ENCODE measurements around the gene GJD3.
A peak's percentile ranks its signal among the peaks of the same experiment; 100 is the strongest.
"Not testable (repeated sequence)": the region's sequence is repeated elsewhere in the genome, so short reads cannot be mapped to it uniquely, and the experiment has no call there.

The GJD3 gene

DNA sequence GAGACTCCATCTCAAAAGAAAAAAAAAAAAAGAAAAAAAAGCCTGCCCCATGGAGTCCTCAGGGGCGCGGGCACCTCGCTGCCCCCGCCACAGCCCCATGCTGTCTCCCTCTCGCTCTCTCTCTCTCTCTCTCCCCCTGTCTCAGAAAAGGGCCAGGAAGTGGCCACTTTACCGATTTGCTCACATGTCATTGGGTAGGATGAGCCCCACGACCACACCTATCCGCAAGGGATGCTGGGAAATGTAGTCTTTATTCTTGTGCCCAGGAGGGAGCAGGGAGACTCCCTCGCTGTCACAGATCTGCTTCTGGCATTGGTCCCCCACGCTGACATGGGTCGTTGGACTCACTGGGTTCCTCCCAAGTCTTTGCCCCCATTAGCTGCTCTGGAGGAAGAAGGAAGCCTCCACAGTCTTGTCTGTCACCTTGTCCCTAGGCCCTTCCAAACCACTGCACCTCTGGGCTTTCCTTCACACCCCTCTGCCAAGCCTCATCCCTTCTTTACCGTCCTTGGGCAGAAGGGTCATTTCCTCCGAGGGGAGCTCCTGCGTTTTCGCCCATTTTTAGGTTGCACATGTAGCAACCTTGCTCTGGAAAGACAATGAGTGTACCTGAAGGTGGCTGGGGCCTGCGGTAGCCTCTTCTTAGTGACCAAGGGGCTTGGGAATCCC is 6.9 kb upstream of the GJD3 start:
- no peaks in the 10 kb centered on the region for H3K27me3 ChIP-seq (ENCODE audit: control insufficient read depth in 2 of 2, insufficient read depth in 2 of 2, low read length in 2 of 2)
- H3K27ac ChIP-seq (ENCODE audit: low read depth in 2 of 2, low read length in 2 of 2), result no peak overlapping the region

DNA sequence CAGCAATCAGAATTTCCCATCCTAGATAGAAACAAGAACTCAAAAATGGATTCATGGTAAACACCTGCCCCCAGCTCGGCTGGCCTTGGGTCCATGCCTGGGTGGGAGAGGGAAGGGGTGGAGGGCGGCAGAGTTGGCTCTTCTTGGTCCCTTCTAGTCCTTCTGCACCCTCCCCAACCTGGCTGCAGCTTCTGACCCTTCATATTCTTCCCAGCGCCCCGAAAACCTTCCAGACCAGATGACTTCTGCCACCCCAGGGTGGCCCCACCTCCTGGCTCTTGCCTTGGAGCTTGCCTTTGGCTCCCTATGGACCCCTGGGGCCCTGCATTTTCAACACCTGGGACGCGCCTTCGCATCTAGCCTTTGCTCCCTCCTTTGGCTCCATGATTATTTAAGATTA is 5.4 kb upstream of the GJD3 start:
- H3K27me3 ChIP-seq (ENCODE audit: control insufficient read depth in 2 of 2, insufficient read depth in 2 of 2, low read length in 2 of 2), result no peaks in the 10 kb centered on the region
- no peaks in the 10 kb centered on the region for H3K9me3 ChIP-seq (ENCODE audit: control insufficient read depth in 2 of 2, low read length in 2 of 2)
- no peaks in the 10 kb centered on the region for H3K36me3 ChIP-seq (ENCODE audit: control insufficient read depth in 2 of 2, insufficient read depth in 2 of 2, low read length in 2 of 2)
- H3K27ac ChIP-seq (ENCODE audit: low read depth in 2 of 2, low read length in 2 of 2), result no peak overlapping the region
- no peaks in the 10 kb centered on the region for H3K4me1 ChIP-seq (ENCODE audit: control insufficient read depth in 2 of 2, insufficient read depth in 2 of 2, low read length in 2 of 2)
- H3K9ac ChIP-seq (ENCODE audit: low read depth in 1 of 2, low read length in 2 of 2), result no peak overlapping the region
- no peak overlapping the region for H3K4me3 ChIP-seq (ENCODE audit: low read length in 2 of 2)

More for the DNA sequence above, 6.9 kb upstream of the GJD3 start:
- Histone ChIP-seq H3K9ac (ENCODE audit: low read depth in 1 of 2, low read length in 2 of 2) (no peak overlapping the region), H3K4me1 (ENCODE audit: control insufficient read depth in 2 of 2, insufficient read depth in 2 of 2, low read length in 2 of 2) (no peaks in the 10 kb centered on the region), H3K4me3 (ENCODE audit: low read length in 2 of 2) (no peak overlapping the region), H3K36me3 (ENCODE audit: control insufficient read depth in 2 of 2, insufficient read depth in 2 of 2, low read length in 2 of 2) (no peaks in the 10 kb centered on the region), H3K9me3 (ENCODE audit: control insufficient read depth in 2 of 2, low read length in 2 of 2) (no peaks in the 10 kb centered on the region)

DNA sequence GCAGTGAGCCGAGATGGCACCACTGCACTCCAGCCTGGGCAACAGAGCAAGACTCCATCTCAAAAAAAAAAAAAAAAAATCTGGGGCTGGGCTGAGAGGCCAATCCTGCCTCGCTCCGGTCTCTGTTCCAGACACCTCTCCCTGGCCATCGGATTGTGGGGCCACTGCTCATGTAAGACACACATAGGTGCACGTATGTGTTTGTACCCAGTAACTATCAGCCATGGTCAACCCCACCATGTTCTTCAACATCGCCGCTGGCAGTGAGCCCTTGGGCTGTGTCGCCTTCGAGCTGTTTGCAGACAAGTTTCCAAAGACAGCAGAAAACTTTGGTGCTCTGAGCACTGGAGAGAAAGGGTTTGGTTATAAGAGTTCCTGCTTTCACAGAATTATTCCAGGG is 3.2 kb upstream of the GJD3 start:
- not testable (repeated sequence) for H3K36me3 ChIP-seq (ENCODE audit: control insufficient read depth in 2 of 2, insufficient read depth in 2 of 2, low read length in 2 of 2); H3K9me3 ChIP-seq (ENCODE audit: control insufficient read depth in 2 of 2, low read length in 2 of 2); H3K27ac ChIP-seq (ENCODE audit: low read depth in 2 of 2, low read length in 2 of 2)

DNA sequence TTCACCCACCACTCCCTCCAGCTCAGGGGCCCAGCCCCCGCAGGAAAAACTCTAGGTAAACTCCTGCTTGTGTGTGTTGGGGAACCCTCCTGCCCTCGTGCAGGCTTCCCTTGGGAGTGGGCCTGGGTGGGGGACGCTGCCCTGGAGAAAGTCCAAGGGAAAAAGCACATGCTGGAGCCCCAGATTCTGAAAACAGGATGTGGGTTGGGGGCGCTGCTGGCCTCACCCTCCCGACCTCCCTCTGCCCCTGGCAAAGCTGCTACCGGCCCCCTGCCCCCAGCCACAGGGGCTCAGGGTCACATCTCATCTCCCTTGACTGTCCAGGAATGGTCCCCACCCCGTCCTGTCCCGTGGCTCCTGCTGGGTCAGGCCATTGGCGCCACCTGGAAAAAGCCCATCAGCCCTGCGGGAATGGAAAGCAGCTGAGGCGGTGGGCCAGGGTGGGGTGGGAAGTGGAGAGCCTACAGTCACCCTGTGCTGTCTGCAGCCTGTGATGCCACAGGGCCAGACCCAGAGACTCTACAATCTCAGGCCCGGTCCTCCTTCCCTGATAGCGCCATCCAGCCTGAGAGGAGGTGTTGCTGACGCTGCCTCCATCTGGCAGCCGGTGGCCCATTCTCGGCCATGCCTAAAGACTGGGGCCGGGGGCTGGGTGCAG is 2.5 kb upstream of the GJD3 start:
- Histone ChIP-seq H3K36me3 (ENCODE audit: control insufficient read depth in 2 of 2, insufficient read depth in 2 of 2, low read length in 2 of 2) (no peaks in the 10 kb centered on the region), H3K4me1 (ENCODE audit: control insufficient read depth in 2 of 2, insufficient read depth in 2 of 2, low read length in 2 of 2) (peaks cover 12 to 13% of the 10 kb centered on the region in 2 donors), H3K27me3 (ENCODE audit: control insufficient read depth in 2 of 2, insufficient read depth in 2 of 2, low read length in 2 of 2) (peaks cover 0 to 3% of the 10 kb centered on the region in 2 donors), H3K4me3 (ENCODE audit: low read length in 2 of 2) (no peak overlapping the region), H3K9ac (ENCODE audit: low read depth in 1 of 2, low read length in 2 of 2) (no peak overlapping the region), H3K27ac (ENCODE audit: low read depth in 2 of 2, low read length in 2 of 2) (no peak overlapping the region), H3K9me3 (ENCODE audit: control insufficient read depth in 2 of 2, low read length in 2 of 2) (no peaks in the 10 kb centered on the region)

More for the DNA sequence above, 3.2 kb upstream of the GJD3 start:
- peaks cover 10 to 13% of the 10 kb centered on the region in 2 donors for H3K4me1 ChIP-seq (ENCODE audit: control insufficient read depth in 2 of 2, insufficient read depth in 2 of 2, low read length in 2 of 2)
- H3K9ac ChIP-seq (ENCODE audit: low read depth in 1 of 2, low read length in 2 of 2); H3K27me3 ChIP-seq (ENCODE audit: control insufficient read depth in 2 of 2, insufficient read depth in 2 of 2, low read length in 2 of 2); H3K4me3 ChIP-seq (ENCODE audit: low read length in 2 of 2): not testable (repeated sequence)

DNA sequence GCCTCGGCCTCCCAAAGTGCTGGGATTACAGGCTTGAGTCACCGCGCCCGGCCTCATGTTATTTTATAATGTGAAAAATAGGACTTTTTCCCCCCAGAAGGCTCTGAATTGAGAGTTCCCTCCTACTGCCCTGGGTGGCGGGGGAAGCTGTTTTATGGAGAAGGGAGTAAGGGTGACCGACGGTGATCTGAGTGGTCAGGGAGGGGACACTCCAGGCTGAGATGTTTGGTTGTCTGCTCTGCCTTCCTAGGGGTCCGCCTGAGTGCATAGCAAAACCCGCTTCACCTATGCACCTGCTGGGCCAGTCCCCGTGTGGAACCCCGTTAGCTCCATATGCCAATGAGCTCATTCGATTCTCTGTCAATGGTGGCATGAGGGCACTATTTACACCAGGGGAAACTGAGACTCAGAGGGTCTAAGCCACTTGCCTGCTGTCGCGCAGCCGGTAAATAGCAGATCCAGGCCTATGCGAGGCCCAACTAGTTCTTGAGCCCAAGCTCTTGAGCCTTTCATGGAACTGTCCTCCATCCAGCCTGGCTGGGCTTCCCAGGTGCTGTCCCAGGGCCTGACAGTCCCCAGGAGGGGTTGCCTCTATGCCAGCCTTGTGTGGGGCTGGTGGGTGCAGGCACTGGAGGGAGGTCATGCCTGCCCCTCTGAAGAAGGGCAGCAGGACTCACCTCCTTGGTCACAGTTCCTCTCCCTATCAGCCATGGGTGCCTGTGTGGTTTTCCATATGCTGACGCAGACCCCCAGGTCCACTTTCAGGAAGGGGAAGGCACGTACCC is 1.7 kb upstream of the GJD3 start:
- H3K36me3 ChIP-seq (ENCODE audit: control insufficient read depth in 2 of 2, insufficient read depth in 2 of 2, low read length in 2 of 2), result no peaks in the 10 kb centered on the region
- no peak overlapping the region for H3K4me3 ChIP-seq (ENCODE audit: low read length in 2 of 2)
- H3K27me3 ChIP-seq (ENCODE audit: control insufficient read depth in 2 of 2, insufficient read depth in 2 of 2, low read length in 2 of 2), result peaks cover 0 to 3% of the 10 kb centered on the region in 2 donors
- no peaks in the 10 kb centered on the region for H3K9me3 ChIP-seq (ENCODE audit: control insufficient read depth in 2 of 2, low read length in 2 of 2)
- peaks cover 12 to 13% of the 10 kb centered on the region in 2 donors for H3K4me1 ChIP-seq (ENCODE audit: control insufficient read depth in 2 of 2, insufficient read depth in 2 of 2, low read length in 2 of 2)
- no peak overlapping the region for H3K27ac ChIP-seq (ENCODE audit: low read depth in 2 of 2, low read length in 2 of 2)
- H3K9ac ChIP-seq (ENCODE audit: low read depth in 1 of 2, low read length in 2 of 2), result no peak overlapping the region

DNA sequence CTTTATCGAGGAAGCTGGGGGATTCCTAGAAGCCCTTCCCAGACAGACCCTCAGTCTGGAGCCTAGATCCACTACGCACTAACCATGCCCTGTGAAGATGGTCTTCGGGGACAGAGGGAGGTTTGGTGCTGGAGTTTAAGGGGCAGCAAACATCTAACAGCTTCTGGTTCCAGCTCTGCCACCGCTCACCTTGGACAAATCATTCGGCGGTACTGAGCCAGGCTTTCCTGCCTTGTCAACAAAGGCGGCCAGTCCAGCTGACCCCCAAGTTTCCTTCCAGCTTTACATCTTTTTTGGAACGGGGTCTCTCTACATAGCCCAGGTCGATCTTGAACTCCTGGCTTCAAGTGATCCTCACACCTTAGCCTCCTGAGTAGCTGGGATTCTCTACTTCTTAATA is 369 bp upstream of the GJD3 start:
- Histone ChIP-seq H3K9me3 (ENCODE audit: control insufficient read depth in 2 of 2, low read length in 2 of 2) (no peaks in the 10 kb centered on the region), H3K27me3 (ENCODE audit: control insufficient read depth in 2 of 2, insufficient read depth in 2 of 2, low read length in 2 of 2) (peaks cover 0 to 3% of the 10 kb centered on the region in 2 donors), H3K36me3 (ENCODE audit: control insufficient read depth in 2 of 2, insufficient read depth in 2 of 2, low read length in 2 of 2) (no peaks in the 10 kb centered on the region), H3K4me1 (ENCODE audit: control insufficient read depth in 2 of 2, insufficient read depth in 2 of 2, low read length in 2 of 2) (peaks cover 12 to 13% of the 10 kb centered on the region in 2 donors), H3K27ac (ENCODE audit: low read depth in 2 of 2, low read length in 2 of 2) (no peak overlapping the region), H3K9ac (ENCODE audit: low read depth in 1 of 2, low read length in 2 of 2) (no peak overlapping the region), H3K4me3 (ENCODE audit: low read length in 2 of 2) (no peak overlapping the region)

DNA sequence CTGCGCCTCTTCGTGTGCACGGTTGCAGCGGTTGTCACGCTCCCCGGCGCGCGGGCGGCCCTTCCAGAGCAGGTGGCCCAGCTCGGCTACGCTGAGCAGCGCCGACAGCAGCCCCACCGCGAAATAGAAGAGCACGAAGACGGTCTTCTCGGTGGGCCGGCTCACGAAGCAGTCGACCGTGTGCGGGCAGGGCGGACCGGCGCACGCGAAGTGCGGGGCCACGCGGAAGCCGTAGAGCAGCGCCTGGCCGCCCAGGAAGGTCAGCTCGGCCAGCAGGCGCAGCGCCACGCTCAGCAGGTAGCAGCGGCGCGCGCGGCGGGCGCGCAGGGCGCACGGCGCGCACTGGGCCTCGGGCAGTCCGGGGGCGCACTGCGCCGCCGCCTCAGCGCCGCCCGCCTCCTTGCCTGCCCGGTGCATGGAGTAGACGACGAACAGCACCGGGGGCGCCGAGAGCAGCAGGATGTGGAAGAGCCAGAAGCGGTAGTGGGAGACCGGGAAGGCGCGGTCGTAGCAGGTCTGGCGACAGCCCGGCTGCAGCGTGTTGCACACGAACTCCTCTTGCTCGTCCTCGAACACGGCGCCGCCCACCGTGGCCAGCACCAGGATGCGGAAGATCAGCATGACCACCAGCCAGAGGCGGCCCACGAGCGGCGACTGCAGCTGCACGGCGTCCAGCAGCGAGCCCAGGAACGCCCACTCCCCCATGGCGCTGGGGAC is 1.3 kb downstream of the GJD3 start:
- no peaks in the 10 kb centered on the region for H3K9me3 ChIP-seq (ENCODE audit: control insufficient read depth in 2 of 2, low read length in 2 of 2)
- peak overlapping the region; percentile 32 to 59 for H3K9ac ChIP-seq (ENCODE audit: low read depth in 1 of 2, low read length in 2 of 2)
- peak overlapping the region; percentile 63 to 73 for H3K4me3 ChIP-seq (ENCODE audit: low read length in 2 of 2)
- H3K4me1 ChIP-seq (ENCODE audit: control insufficient read depth in 2 of 2, insufficient read depth in 2 of 2, low read length in 2 of 2), result peaks cover 14 to 16% of the 10 kb centered on the region in 2 donors
- no peaks in the 10 kb centered on the region for H3K36me3 ChIP-seq (ENCODE audit: control insufficient read depth in 2 of 2, insufficient read depth in 2 of 2, low read length in 2 of 2)
- H3K27ac ChIP-seq (ENCODE audit: low read depth in 2 of 2, low read length in 2 of 2), result peak overlapping the region in 1 of 2 donors; percentile 43
- H3K27me3 ChIP-seq (ENCODE audit: control insufficient read depth in 2 of 2, insufficient read depth in 2 of 2, low read length in 2 of 2), result peaks cover 0 to 3% of the 10 kb centered on the region in 2 donors

DNA sequence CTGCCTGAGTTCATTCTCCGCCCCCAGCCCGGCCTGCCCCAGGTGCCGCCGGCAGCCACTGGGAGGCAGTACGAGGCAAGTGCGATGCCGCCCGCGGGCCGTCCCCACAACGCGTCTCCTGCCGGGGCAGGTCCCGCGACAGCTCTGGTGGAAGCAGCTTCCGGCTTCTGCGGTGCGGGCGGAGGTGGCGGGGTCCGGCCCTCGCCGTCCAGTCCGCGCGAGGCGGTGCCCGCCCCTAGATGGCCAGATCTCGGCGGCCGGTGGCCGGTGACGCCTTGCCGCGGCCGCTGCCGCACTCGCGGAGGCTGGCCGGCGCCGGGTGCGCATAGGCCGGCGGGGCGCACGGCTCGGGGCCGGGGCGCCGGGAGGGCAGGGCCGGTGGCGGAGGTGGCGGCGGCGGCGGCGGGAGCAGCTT is 1.8 kb downstream of the GJD3 start:
- H3K9me3 ChIP-seq (ENCODE audit: control insufficient read depth in 2 of 2, low read length in 2 of 2), result no peaks in the 10 kb centered on the region
- H3K9ac ChIP-seq (ENCODE audit: low read depth in 1 of 2, low read length in 2 of 2), result peak overlapping the region in 1 of 2 donors; percentile 59
- no peaks in the 10 kb centered on the region for H3K36me3 ChIP-seq (ENCODE audit: control insufficient read depth in 2 of 2, insufficient read depth in 2 of 2, low read length in 2 of 2)
- peaks cover 0 to 3% of the 10 kb centered on the region in 2 donors for H3K27me3 ChIP-seq (ENCODE audit: control insufficient read depth in 2 of 2, insufficient read depth in 2 of 2, low read length in 2 of 2)
- peak overlapping the region in 1 of 2 donors; percentile 43 for H3K27ac ChIP-seq (ENCODE audit: low read depth in 2 of 2, low read length in 2 of 2)
- peaks cover 14 to 16% of the 10 kb centered on the region in 2 donors for H3K4me1 ChIP-seq (ENCODE audit: control insufficient read depth in 2 of 2, insufficient read depth in 2 of 2, low read length in 2 of 2)
- peak overlapping the region; percentile 48 to 73 for H3K4me3 ChIP-seq (ENCODE audit: low read length in 2 of 2)

DNA sequence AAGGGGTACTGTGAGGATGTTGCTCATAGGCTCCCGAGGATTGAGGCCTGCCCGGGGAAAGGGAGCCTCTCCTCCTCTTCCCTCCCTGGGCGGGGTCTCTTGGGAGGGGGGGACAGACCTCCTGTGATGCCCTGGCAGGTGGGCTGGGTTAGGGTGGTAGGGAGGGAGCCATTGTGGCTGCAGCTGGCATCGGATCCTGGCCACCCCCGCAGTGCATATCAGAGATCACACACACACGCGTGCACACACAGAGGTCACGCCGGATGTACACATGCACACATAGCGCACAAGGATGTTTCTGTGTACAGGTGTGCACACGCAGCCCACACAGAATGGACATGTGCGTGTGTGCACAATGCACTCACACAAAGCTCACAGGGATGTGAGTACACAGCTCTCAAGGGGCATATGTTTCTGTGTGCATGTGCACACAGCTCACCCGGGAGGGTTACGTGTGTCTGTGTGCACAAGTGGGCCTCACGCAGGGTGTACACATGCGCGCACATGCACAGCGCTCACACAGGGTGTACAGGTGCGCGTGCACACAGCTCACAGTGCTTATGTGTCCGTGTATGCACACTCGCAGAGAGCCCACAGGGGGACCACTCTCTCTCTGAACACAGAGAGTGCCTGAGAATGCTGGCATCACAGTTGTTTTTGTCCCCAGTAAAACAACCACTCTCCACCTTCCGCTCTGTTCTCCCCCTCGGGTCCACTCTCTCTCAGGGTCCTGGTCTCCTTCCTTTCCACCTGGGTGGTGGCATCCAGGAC is 2.4 kb downstream of the GJD3 start:
- Histone ChIP-seq H3K4me1 (ENCODE audit: control insufficient read depth in 2 of 2, insufficient read depth in 2 of 2, low read length in 2 of 2) (peaks cover 14 to 16% of the 10 kb centered on the region in 2 donors), H3K27ac (ENCODE audit: low read depth in 2 of 2, low read length in 2 of 2) (no peak overlapping the region), H3K27me3 (ENCODE audit: control insufficient read depth in 2 of 2, insufficient read depth in 2 of 2, low read length in 2 of 2) (peaks cover 0 to 3% of the 10 kb centered on the region in 2 donors), H3K9ac (ENCODE audit: low read depth in 1 of 2, low read length in 2 of 2) (peak overlapping the region in 1 of 2 donors; percentile 59), H3K4me3 (ENCODE audit: low read length in 2 of 2) (peak overlapping the region; percentile 48 to 73), H3K36me3 (ENCODE audit: control insufficient read depth in 2 of 2, insufficient read depth in 2 of 2, low read length in 2 of 2) (no peaks in the 10 kb centered on the region), H3K9me3 (ENCODE audit: control insufficient read depth in 2 of 2, low read length in 2 of 2) (no peaks in the 10 kb centered on the region)

All from mucosa of rectum (tissue), 2 donors.